K562 (cell line): ENCODE data around the gene LIPH. TPM values are rescaled to one million over a fixed set of nuclear protein-coding genes. Genes with fewer than 3 reads are reported as not detected.

Experiments
- CXXC5 ChIP-seq: fragments of 250-450 bp; sonication (Bioruptor Pico); IDR thresholded peaks from 2 replicates; pipeline ENCODE4 v1.8.0; 2022; ENCODE audit warnings: inconsistent platforms, mild to moderate bottlenecking, moderate library complexity
- GTF2E2 ChIP-seq: fragments of 200-800 bp; sonication (Bioruptor generic); IDR thresholded peaks from 2 replicates; pipeline ENCODE4 v1.6.1; 2016; ENCODE audit warnings: missing genetic modification characterization, missing compliant biosample characterization
- KLF13 ChIP-seq: fragments of 450-650 bp; IDR thresholded peaks from 2 replicates; pipeline ENCODE4 v1.6.1; 2016; ENCODE audit warnings: missing genetic modification characterization, low read depth, mild to moderate bottlenecking, missing compliant biosample characterization, moderate library complexity, borderline replicate concordance
- MGA ChIP-seq: fragments of 450-650 bp; IDR thresholded peaks from 2 replicates; pipeline ENCODE4 v1.6.1; 2016; ENCODE audit warnings: mild to moderate bottlenecking, moderate library complexity
- MTF1 ChIP-seq: fragments of 250-450 bp; sonication (Bioruptor Pico); IDR thresholded peaks from 2 replicates; pipeline ENCODE4 v1.9.0; 2021; ENCODE audit warnings: moderate library complexity, mild to moderate bottlenecking, inconsistent platforms, borderline replicate concordance
- SIN3B ChIP-seq: fragments of 450-650 bp; IDR thresholded peaks from 2 replicates; pipeline ENCODE4 v1.6.1; 2017; ENCODE audit warnings: low read depth, mild to moderate bottlenecking, moderate library complexity
- TARDBP ChIP-seq: fragments of 450-650 bp; IDR thresholded peaks from 2 replicates; pipeline ENCODE4 v1.6.1; 2016
- TEAD4 ChIP-seq, 2 experiments: sonication (generic) in 1 of 2; formaldehyde crosslinking in 1 of 2; IDR thresholded peaks; 2 replicates each; pipeline versions ENCODE4 v1.6.1 to v1.8.0; 2012 to 2022; ENCODE audit warnings: borderline replicate concordance in 1 of 2, inconsistent platforms in 1 of 2, low read length in 1 of 2, mild to moderate bottlenecking in 1 of 2, missing genetic modification reagents in 1 of 2
- UBTF ChIP-seq, 2 experiments: IDR thresholded peaks; 2 replicates each; pipeline ENCODE4 v1.6.1; 2012; ENCODE audit warnings: improper control_type of control experiment in 2 of 2, low read depth in 2 of 2, low read length in 2 of 2, borderline replicate concordance in 1 of 2
- ZNF3 ChIP-seq: fragments of 250-450 bp; sonication (Bioruptor Pico); IDR thresholded peaks from 2 replicates; pipeline ENCODE4 v1.5.0; 2021; ENCODE audit warnings: mild to moderate bottlenecking, moderate library complexity
- ZNF668 ChIP-seq: fragments of 250-450 bp; sonication (Bioruptor Pico); IDR thresholded peaks from 2 replicates; pipeline ENCODE4 v1.8.0; 2022; ENCODE audit warnings: mild to moderate bottlenecking, inconsistent platforms
- polyA plus RNA-seq, 8 experiments: library from polyadenylated mRNA; depleted of rRNA in 4 of 8; stranded (reverse) in 5 of 8; unstranded in 3 of 8; fragments of >200 nt; fragmentation: Nextera tagmentation in 2 of 8; fragmentation: Illumina TruSeq in 1 of 8; extraction: Ambion mirVana in 2 of 8; extraction: Trizol in 1 of 8; gene quantifications; 2 replicates each; pipeline versions ENCODE4 v1.2.1 to v1.2.3, GENCODE V29; 2011 to 2014; ENCODE audit warnings: inconsistent platforms in 1 of 8, missing spikeins in 1 of 8
- total RNA-seq, 7 experiments: library from RNA; depleted of rRNA in 6 of 7; stranded (reverse); fragments of >200 nt in 6 of 7; fragmentation: Illumina TruSeq in 2 of 7; extraction: Trizol in 2 of 7; gene quantifications; 2 replicates each; pipeline versions ENCODE4 v1.2.1 to v1.2.3, GENCODE V29; 2011 to 2021; ENCODE audit warnings: low replicate concordance in 1 of 7

The LIPH gene
- total and polyA plus RNA-seq, 9 of the 15 experiments (the other 6 are each of a cell fraction or from before 2014, with no cell fraction given): 0.73 to 1.8 (median 1.3) TPM

GRCh38 chr3:185585859-185586685, 33.7 kb upstream of the LIPH start, which contains the start of gene SENP2 (continued):
- TF ChIP-seq MGA (peak; percentile 82), UBTF (IDR thresholded peaks at IDR 0.05; ENCODE audit: borderline replicate concordance in 1 of 2, low read depth in 2 of 2, low read length in 2 of 2) (0 out of 4 replicates have a peak, but pooled peaks of 1 of the 2 experiments have one; percentile 25), KLF13 (tag) (0 out of 2 replicates have a peak, but pooled peaks have one; percentile 41), ZNF668 (CRISPR knock-in tag) (no peak), MTF1 (CRISPR knock-in tag) (no peak), GTF2E2 (tag) (no peak), CXXC5 (CRISPR knock-in tag) (peak; percentile 68), TEAD4 (IDR thresholded peaks at IDR 0.05; ENCODE audit: low read length) (no peak), TEAD4 (CRISPR knock-in tag; IDR thresholded peaks at IDR 0.05; ENCODE audit: borderline replicate concordance) (no peak), SIN3B (peak; percentile 91), ZNF3 (CRISPR knock-in tag) (no peak), TARDBP (no peak)
